HTERT RPE-1 (cell line): ENCODE measurements around the gene TMEM269.
"Not testable (repeated sequence)": the region's sequence is repeated elsewhere in the genome, so short reads cannot be mapped to it uniquely, and the experiment has no call there.

Experiments
- in situ Hi-C: fragments of 300-500 bp; cut with MboI; formaldehyde crosslinking; loops from 4 replicates; pipeline ENCODE4 v1.14.3; 2020; ENCODE audit warnings: low sequenced_read_pairs

TMEM269 gene

GRCh38 chr1:42773420-42773819 lies 11.4 kb upstream of the TMEM269 start:
- in situ Hi-C loops = no loop called here

GRCh38 chr1:42774928-42775526 lies 9.8 kb upstream of the TMEM269 start:
- in situ Hi-C loops = no loop called here

DNA sequence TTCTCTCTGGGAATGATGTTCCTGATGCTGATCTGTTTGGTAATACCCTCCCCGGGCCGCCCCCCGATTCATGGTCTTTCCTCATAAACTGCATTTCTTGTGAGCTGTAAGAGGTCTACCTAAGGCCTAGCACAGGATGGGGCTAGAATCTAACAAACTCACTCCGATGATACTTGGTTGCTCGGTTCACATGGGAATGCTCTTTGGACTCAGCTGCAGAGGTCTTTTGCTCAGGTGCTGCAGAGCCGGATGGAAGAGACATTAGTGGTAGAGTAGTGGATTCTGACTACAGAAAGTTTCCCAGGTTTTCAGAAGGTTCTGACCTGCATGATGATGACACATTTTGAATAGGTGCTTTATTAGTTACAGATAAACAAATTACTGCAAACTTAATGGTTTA lies 8.3 kb upstream of the TMEM269 start:
- in situ Hi-C loops = no loop called here

DNA sequence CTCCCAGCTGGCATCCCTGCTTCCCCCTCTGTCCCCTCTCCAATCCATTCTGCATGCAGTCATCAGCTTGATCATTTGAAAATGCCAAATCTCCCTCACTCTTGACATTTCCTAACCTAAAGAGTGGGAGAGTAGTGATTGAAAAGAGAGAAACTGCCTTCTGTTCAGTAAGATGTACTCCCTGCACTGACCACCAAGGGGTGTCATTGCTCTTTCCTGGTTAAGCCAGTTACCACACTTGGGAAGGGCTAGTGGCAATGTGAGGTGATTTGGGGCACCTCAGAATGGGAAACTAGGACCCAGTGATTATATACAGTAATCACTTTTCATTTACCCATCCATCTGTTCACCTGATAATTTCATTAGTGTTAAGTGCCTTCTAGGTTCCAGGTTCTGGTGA lies 6.9 kb upstream of the TMEM269 start:
- in situ Hi-C loops = no loop called here

GRCh38 chr1:42779725-42780124 lies 5.1 kb upstream of the TMEM269 start:
- in situ Hi-C loops = no loop called here

- in situ Hi-C loops = no loop called here
These were observed 4.6 kb upstream of the TMEM269 start for GRCh38 chr1:42780176-42780575.

GRCh38 chr1:42783092-42783491 lies 1.7 kb upstream of the TMEM269 start:
- in situ Hi-C loops = no loop called here

- in situ Hi-C loops = no loop called here
These were observed 245 bp upstream of the TMEM269 start for GRCh38 chr1:42784547-42784945.

- in situ Hi-C loops = no loop called here
These were observed 1.3 kb downstream of the TMEM269 start for GRCh38 chr1:42786097-42786496.

DNA sequence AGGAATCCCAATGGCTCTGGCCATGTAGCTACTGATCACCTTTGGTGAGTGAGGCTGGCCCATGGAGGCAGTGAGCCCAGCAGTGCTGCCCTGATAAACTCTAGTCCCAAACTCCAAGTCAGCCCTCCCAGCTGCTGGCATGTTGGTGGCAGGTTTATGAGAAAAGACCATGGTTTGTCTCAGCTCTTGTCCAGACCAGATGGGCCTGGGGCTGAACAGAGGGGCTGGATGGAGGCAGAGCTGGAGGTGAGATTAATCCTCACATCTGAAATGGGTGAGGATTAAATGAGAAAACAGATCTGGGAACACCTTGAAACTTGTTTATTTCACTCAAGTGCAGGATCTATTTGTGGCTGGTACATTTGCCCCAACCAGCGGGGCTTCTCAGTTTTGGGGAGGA lies 3.2 kb downstream of the TMEM269 start:
- in situ Hi-C loops = no loop called here

DNA sequence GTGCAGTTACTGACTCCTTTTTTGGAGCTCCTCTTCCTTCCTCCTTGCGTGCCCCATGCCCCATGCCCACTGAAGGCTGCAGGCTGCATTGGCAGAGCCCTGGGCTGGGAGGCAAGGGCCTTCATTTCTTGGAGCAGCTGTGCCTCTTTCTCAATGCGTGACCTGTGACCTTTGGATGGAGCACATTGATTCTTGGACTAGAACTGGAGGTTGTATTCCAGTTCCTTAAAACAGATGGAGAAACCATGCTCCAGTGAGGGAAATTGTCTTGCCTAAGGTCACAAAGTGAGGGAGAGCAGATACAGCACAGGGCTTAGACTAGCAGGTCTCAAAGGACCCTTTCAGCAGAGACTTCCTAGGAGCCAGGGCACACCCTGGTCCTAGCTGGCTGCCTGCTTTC lies 9.0 kb downstream of the TMEM269 start:
- in situ Hi-C loops = no loop called here

GRCh38 chr1:42797414-42797813 lies 12.6 kb downstream of the TMEM269 start:
- in situ Hi-C loops = no loop called here

GRCh38 chr1:42797979-42798378 lies 13.2 kb downstream of the TMEM269 start:
- in situ Hi-C loops = no loop called here

GRCh38 chr1:42801832-42802473 lies 17.2 kb downstream of the TMEM269 start:
- in situ Hi-C loops = no loop called here

- in situ Hi-C loops = no loop called here
These were observed 21.4 kb downstream of the TMEM269 start for GRCh38 chr1:42806171-42806570.

DNA sequence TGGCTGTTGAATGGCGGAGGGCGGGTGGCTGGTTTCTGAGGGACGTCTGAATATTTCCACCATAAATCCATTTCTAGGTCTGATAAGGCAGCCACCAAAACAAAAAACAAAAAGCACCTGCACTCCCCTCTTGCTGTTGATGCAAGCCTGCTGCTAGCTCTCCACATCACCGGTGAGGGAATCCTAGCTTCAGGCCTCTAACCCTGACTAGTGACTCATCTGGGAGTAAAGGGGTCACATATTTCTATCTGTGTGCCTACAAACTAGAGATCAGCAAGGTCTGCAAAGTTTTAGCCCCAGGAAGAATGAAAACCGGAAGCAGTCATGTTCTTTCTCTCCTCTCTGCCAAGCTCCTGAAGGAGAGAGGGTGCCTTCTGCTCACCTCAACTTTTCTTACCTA lies 21.8 kb downstream of the TMEM269 start:
- in situ Hi-C loops = no loop called here

GRCh38 chr1:42807056-42807668 lies 22.4 kb downstream of the TMEM269 start:
- in situ Hi-C loops = no loop called here

DNA sequence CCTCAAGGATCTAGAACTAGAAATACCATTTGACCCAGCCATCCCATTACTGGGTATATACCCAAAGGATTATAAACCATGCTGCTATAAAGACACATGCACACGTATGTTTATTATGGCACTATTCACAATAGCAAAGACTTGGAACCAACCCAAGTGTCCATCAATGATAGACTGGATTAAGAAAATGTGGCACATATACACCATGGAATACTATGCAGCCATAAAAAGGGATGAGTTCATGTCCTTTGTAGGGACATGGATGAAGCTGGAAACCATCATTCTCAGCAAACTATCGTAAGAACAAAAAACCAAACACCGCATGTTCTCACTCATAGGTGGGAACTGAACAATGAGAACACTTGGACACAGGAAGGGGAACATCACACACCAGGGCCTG lies 30.0 kb downstream of the TMEM269 start:
- in situ Hi-C loops = not testable (repeated sequence)

DNA sequence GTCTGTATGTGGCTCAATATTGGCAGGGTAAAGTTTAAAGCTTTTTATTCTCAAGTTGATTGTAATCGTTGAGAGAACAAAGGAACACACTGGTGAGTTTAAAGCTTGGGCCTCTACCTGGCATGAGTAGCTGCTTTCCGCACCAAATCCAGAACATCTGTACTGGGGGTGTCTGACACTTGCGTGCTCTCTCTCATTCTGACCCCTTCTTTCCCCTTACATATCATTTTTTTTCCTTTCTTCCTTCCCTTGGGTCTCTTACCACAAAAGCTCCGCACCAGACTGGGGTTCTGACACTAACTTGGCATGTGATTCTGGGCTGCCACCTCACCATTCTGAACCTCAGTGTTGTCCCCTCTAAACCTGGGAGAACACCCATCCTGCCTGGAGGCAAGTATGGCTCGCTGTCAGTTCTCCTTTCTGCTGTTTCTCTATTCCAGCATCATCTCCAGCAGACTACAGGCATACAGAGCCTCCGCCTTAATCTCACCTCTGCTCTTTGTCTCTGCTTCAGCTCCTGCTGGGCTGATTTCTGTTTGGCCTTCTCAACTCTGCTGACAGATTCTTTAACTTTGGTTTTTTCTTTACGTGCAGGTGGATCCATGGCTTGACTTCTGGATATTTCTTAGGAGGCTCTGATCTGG lies 31.3 kb downstream of the TMEM269 start:
- in situ Hi-C loops = no loop called here

GRCh38 chr1:42816585-42817439 lies 32.0 kb downstream of the TMEM269 start, which contains the start of the genes ERMAP and SVBP:
ERMAP (plus strand) TSS chr1:42817122; CDS start chr1:42830449, 13,327 bp downstream.
SVBP (minus strand) TSS chr1:42817397; CDS start chr1:42816544, 853 bp downstream.
- in situ Hi-C loops = no loop called here

DNA sequence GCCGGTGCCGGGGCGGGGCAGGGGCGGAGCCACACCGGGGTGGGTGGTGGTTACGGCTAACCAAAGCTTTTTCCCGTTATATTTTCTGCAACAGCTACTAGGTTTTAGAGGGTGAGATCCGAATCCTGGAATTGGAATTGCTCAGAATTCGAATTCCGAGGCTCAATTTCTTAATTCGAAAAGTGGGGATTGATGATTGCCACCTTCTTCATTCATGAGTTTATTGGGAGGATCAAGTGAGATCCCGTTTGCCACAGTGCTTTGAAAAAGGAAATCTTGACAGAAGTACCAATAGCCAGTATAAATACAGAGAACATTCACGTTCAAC lies 32.6 kb downstream of the TMEM269 start:
- in situ Hi-C loops = no loop called here
